ENCODE results near the gene WNK3.

WNK3 gene

DNA sequence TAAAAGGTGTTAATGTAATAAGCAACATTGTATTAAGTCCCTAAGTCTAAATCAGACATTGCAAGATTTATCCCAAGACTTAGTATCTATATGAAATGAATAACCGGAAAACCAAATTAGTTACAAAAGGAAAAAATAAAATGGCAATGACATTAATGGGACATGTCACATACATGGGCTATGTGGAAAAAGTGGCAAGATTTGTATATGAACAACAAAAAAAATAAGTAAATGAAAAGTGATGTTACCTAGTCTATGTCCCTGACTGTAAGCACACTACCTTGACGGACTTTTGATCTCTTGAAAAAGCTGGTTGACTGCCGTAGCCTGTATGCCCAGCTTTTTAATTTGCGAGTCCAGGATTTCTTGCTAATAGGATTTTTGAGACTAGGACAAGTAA lies 119.3 kb downstream of the WNK3 start:
- no peak for DNase-seq (ENCODE audit: low spot score)

DNA sequence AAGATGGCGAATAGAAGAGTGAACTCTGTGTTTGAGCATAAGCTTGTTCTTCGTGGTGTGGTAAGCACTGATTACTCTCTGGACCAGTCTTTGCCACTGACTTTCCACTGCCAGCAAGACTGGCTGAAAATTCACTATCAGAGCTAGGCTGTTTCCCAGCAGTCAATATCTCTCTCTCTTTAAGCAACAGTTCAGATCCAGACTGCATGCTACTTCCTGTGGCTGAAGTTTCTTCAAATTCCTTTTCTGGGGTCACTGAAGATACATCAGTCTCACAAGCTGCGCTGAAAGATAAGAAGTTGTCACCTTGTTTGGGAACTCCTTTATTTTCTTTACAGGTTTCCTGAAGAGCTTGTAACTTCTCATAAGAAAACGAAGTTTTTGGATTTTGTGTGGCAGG lies 120.8 kb downstream of the WNK3 start:
- no peak for DNase-seq (ENCODE audit: low spot score)

DNA sequence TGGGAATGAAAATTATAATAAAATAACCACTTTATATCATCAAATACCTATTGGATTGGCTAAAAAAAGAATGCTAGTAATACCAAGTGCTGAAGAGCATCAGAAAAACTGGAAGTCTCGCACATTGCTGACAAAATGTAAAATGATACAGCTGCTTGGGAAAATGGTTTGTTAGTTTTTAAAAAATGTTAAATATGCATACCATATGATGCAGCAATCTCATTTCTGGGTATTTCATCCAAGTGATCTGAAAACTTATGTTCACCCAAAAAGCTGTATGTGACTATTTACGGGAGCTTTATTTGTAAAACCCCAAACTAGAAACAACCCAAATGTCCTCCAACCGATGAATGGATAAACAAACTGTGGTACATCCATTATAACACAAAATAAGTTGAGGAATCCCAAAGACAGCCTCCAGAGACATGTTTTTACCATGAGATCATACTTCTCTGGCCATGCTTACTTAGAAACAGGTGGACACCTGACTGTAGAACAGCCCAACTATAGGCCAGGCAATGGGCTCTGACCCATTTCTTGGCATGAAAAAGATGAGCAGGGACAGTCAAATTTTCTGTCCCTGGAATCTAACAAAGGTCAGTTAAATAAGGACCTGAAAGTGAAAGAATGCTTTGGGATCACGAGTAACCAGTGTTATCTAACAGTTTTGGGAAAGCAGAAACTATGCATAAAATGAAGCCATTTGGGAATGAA lies 127.3 kb downstream of the WNK3 start:
- DNase-seq (ENCODE audit: low spot score), result no peak

DNA sequence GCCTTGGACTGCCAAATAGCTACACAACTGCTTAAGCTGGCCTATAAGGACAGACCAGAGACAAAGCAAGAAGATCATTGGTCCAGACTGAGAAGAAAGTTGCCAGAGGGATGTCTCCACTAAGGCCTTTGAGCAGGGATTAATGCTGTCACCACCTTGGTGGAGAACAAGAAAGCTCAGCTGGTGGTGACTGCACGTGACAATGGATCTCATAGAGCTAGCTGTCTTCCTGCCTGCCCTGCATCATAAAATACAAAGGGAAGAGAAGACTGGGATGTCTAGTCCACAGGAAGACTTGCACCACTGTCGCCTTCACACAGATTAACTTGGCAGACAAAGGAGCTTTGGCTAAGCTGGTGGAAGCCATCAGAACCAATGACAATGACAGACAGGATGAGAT lies 134.3 kb downstream of the WNK3 start:
- DNase-seq (ENCODE audit: low spot score), result no peak

DNA sequence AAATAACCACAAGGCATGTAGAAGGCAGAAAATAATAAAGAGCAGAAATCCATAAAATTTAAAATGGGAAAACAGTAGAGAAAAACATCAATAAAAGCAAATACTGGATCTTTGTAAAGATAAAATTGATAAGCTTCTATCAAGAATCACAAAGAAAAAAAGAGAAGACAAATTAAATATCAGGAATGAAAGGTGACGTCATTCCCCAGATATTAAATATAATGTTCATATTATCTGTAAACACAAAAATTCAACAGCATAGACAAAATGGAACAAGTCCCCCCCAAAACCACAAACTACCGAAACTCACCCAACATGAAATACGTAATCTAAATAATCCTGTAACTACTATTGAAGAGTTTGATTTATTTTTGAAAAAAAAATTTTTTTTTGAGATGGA lies 144.2 kb downstream of the WNK3 start:
- no peak for DNase-seq (ENCODE audit: low spot score)

DNA sequence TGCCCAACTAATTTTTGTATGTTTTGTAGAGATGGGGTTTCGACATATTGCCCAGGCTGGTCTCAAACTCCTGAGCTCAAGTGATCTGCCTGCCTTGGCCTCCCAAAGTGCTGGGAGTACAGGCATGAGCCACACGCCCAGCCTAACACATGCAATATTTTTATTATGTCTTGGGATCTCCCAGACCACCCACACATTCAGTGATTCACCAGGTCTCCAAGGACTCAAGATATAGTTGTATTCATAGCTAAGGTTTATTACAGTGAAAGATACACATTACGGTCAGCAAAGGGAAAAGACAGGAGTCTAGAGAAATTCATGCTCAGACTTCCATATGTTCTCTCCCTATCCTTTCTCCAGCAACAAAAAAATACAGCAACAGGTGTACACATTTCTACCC lies 149.3 kb downstream of the WNK3 start:
- DNase-seq (ENCODE audit: low spot score), result no peak

DNA sequence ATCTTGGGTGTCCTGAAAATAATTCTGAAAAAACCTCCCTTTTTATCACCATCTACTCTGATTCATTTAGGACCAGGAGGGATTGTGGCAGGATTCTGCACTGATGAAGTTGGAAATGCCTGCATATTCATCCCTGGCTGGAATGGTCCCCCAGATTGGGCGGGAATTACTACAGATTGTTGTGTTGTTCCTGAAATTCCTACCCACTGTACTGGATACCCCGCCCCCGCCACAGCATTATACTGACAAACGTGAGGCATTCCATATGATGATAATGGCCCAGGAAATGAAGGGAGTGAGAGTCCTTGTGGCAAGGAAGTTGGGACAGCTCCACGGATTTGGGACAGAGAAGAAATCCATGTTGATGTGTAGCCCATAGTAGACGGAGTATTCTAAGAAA lies 159.6 kb downstream of the WNK3 start:
- no peak for DNase-seq (ENCODE audit: low spot score)

DNA sequence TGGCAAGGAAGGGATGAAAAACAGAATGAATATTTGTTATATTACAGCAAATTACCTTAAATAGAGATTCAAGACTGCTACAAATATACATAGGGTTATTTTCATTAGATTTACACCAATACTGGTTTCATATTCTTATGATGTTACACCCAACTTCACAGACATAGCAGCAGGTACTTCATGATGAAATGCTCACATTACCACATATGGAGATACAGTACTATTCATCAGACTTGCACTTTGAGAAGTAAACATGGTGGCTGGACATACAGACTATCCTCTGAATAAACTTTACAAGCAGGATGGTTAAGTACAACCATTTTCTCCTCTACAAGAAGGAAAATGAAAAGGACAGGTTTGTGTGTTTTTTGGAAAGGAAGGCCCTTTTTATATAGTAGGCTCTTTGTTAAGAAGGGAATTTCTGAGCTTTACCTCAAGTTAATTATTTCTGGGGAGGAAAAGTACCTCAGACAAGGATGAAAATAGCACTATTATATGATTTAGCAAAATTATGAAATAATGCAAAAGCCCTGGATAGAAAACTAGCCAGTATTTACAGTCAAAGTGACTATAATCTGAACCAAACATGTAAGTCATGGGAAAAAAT lies 162.8 kb downstream of the WNK3 start:
- DNase-seq (ENCODE audit: low spot score), result no peak

DNA sequence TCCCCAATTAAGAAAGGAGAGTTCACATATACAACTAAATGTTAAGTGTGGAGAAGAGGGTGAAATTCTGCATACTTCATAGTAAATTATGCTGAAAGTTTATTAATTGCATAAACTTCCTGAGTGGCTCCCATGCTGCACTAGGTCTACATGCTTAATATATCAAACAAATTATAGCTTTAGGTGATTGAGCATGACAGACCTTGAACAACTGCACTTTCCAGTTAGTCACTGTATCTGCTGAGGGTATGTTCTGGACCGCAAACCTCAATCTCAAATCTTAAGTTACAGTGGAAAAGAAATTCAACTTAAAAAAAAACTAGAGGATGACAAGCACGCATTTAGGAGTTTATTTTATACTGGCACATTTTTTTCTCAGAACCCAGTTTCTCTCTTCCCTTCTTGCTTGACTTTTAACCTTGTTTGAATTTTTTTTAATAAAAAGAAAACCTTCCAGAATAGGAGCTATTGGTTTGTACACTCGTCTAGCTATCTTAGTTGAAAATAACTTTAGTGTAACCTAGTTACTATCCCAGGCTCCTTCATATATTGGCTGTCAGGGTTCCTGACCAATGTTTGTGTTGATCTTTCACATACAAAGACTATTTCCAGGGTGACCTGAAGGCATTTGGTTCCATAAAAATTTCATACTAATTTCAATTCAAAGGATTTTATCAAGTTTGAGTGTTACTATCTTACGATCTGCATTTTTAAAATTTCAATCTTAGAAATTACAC lies 164.6 kb downstream of the WNK3 start:
- no peak for DNase-seq (ENCODE audit: low spot score)

DNA sequence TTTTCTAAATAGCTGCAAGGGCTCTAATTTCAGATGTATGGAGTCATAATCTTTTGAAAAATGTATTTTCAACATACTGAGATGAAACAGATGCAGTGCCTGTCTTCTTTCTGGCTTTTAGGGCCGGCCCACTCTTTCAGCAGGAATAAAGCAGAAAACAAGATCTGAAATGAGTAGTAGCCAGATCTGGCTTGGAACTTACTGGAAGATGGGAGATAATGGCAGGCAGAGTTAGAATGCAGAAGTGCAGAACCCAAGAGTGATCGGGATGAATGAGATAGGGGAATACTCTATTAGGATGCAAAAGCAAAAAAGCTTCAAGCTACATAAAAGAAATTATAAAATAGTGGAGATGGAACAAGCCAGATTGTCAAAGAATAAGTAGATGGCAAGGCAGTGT lies 173.4 kb downstream of the WNK3 start:
- DNase-seq (ENCODE audit: low spot score), result no peak

DNA sequence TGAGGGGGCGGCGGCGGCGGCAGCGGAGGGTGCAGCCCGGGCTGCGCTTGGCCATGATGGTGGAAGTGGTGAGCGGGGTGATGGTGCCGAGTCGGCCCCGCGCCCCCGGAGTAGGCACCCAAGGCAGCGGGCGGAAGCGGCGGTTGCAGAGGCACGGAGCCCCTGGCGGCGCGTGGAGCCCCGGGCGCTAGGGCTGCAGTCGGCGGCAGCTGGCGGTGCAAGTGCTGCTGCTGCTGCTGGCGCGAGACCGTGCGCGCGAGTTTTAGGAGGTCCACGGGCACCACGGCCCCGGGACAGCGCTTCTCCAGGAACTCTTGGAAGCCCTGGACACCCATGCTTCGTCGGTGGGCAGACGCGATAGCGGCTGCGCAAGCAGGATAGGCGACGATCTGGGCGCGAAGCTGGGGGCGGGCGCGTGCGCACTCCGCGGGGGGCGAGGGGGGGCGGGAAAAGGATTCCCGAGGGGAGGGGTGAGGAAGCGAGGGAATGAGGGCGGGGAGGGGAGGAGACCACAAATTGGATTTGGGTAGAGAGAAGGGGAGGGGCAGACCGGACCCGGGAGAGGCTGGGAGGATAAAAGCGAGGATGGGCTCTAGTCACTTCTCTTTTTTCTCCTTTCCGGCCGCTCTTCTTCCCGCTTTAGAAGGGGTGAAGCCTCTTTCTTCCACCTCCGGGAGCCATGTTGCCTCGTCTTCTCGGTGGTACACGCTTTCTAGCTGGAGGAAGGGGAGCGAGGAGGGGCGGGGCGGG lies 174.8 kb downstream of the WNK3 start, which contains the start of gene FAM120C:
TSS of gene FAM120C (minus strand) at position 391 of the 750 bp plus-strand sequence. CDS start at position 335, 56 bp downstream.
- no peak for DNase-seq (ENCODE audit: low spot score)

DNA sequence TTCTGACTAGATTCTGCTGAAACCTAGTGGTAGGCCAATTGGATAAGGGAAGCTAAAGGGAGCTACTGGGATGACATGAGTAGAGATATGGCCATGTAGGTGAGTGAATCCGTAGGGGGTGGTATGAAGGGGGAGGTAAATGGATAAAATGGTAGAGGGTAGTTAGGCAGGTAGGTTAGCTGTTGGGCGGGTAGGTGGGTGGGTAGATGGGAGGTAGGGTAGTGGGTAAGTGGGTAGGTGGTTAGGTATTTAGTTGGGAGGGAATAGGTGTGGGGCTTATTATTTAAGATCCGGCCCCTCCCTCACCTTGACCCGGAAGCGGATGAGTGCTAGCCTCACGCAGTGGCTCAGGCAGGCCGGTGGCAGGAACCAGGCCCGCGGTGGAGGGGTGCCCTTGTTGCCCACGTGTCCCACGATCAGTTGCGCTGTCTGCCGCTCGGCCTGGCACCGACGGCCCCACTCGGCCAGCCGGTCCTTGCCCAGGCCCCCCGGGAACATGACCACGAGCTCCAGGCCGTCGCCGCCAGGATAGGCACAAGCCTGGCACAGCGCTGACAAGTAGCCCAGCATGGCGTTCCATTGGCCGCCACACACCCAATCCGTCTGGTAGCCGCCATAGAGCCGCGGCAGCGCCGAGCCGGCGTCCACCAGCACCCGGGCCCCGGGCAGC lies 175.5 kb downstream of the WNK3 start:
- DNase-seq (ENCODE audit: low spot score), result peak; percentile 63

DNA sequence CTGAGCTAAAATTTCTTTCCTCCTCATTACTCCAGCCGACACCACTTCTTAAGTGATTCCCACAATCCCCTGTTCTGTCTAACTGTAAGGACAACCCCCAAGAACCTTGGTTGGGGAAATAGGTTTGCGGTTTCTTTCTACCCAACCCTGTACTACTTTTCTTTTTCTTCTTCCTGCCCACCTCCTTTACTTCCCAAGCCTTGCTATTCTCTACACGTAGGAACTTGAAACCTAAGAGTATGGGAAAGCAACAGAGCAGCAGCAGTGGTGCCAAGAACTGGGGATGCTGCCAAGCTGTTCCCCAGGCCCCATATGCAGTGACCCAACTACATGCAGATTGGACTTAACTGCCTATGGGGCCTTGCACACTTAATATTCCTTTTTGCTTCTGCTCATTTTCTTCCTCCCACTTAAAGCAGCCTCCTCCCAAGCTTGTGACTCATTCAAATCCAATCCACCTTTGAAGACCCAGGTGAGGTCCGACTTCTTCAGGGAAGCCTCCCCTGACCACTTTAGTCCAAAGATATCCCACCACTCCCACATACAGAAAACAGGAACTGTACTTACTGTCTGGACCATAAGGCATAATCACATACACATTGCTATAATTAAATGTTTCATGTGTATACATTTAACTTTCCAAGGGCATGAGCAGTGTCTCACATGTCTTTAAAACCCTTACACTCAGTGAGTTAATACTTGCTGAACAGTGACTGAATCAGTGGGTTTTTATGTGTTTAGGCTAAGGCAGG lies 176.5 kb downstream of the WNK3 start:
- peak; percentile 1 for DNase-seq (ENCODE audit: low spot score)

DNA sequence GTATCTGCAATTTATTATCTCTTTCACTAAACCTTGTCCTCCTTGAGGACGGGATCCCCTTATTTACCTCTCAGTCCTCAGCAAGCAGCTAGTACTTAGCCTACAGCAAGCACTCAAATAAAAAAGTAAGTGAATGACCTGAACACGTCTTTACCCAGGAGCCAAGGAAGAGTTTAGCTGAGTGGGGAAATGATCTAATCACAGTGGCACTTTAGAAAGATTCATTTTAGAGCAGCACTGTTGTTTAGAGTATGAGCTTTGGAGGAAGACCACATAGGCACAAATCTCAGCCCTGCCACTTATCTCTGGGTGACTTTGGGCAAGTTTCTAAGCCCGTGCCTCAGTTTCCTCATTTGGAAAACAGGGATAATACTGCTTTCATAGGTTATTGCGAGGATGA lies 177.4 kb downstream of the WNK3 start:
- DNase-seq (ENCODE audit: low spot score), result no peak

DNA sequence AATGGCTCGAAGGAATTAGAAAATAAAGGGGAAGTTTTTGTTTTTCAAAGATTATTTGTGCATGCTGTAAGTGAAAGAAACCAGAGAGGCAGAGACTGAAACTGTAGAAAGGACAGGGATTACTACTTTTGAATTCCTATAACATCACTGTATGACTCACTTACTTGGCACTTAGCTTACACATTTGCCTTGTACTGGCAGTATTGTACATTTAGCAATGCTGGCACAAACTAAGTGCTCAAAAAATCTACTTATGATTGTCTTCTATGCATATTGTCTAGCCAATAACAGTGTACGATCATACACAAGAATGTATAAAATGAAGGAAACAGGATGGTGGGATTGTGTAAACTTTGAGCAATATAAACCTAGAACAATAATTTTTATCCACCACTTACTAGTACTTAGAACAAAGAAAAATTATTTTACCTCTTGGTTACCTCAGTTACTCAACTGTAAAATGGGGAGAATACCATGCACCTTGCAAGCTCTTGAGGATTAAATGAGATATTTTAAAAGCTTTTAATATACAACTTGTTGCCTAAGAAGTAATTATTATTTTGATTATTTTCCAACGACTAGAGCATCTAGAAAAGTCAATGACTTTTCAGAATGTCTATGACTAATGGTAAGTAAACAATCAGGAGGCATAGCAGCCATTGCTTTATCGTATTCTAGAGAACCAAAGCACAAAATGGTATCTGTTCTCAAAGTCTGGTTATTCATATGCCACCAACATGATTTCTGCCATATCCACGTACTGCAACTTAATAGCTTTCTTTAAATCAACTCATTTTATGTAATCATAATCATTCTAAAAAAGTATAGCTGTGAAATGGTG lies 179.5 kb downstream of the WNK3 start:
- no peak for DNase-seq (ENCODE audit: low spot score)

DNA sequence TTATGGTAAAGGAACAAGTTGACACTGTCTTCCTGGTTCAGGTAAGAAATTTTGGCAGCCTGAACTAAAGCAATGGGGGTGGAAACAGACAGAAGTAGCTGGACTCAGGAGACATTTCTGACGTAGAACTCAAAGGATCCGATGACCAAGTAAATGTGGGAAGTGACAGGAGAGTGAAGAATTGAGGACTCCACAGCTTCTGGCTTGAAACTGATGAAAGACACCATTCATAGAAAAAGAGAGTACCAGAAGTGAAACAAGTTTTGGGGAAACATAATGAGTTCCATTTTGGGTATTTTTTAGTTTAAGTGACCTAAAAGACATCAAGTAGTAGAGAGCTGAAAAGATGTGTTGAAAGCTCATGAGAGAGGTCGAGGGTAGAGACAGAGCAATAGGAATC lies 180.5 kb downstream of the WNK3 start:
- DNase-seq (ENCODE audit: low spot score), result no peak

DNA sequence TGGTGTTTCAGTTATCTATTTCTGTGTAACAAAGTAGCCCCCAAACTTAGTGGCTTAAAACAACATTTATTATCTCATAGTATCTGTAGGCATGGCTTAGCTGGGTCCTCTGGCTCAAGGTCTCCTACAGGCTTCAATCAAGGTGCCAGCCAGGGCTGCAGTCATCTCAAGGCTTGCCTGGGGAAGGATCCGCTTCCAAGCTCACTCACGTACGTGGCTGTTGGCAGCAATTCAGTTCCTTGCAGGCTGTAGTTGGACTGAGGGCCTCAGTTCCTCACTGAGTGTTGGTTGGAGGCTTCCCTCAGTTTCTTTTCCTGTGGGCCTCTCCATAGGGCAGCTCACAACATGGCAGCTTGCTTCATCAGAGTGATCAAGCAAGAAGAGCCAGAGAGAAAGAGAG lies 184.1 kb downstream of the WNK3 start:
- no peak for DNase-seq (ENCODE audit: low spot score)

DNA sequence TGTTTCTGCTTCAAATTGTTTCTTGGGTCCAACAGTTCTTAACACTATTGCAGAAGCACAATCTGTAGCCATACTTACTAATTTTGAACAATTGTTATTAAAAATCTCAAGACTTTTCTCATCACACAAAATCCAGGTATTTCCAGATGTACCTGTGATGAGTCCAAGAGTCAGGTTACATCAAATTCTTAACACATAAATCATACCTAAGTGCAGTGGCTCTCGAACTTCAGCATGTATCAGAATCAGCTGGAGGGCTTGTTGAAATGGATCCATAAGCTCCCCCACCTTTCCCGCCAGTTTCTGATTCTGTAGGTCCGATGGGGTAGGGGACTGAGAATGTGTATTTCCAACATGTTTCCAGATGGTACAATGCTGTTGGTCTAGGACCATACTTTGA lies 185.4 kb downstream of the WNK3 start:
- no peak for DNase-seq (ENCODE audit: low spot score)

DNA sequence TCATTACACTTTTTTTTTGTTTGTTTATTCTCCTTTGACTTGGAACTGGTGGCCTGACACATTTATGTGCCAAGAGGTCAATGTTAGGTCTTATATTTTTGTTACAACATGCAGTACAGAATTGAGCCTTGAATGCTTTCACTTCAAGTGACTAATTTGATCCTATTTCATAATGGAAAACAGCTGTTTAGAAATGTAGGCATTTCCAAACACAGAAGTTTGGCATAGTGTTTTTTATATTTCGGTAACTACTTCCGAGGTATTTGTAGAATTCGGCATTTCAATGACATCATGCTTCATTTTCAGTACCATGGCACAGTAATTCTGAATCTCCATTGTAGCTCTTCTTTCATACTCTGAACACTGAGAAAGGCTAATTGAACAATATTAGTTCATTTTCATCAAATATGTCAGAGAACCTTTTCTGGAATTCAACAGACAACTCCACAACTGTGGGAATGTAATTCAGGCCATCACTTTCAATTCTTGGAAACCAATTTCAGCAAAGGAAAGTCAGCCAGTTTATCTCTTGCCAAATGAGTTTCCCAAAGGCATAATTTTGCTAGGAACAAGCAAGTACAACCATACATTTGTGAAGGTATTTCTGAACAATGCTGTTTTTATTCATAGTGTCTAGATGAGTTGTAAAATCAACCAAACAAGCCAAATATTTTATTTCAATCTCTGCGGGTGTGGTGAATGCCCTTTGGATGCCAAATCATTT lies 186.2 kb downstream of the WNK3 start:
- DNase-seq (ENCODE audit: low spot score), result no peak

DNA sequence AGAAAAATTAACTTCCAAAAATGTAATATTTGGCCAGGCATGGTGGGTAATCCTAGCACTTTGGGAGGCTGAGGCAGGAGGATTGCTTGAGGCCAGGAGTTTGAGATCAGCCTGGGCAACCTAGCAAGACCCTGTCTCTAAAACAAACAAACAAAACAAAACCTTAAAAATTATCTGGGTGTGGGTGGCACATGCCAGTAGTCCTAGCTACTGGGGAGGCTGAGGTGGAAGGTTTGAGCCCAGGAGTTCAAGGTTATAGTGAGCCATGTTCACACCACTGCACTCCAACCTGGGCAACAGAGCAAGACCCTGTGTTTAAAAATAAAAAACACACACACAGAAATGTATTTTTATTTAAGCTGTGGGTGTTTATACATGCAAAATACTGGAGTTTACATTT lies 186.8 kb downstream of the WNK3 start:
- DNase-seq (ENCODE audit: low spot score), result no peak
